Activated CD4-positive, alpha-beta T cell treated with anti-CD3 and anti-CD28 coated beads, Interleukin-2, amount 10 ng/mL, durations not matched to agents 7 days and 5 days (primary cell): ENCODE results near the gene GLRX2. TPM values are rescaled to one million over a fixed set of nuclear protein-coding genes. Genes with fewer than 3 reads are reported as not detected.
A peak's percentile ranks its signal among the peaks of the same experiment; 100 is the strongest.
"Not testable (repeated sequence)": the region's sequence is repeated elsewhere in the genome, so short reads cannot be mapped to it uniquely, and the experiment has no call there.

Experiments used
- CTCF ChIA-PET: fragments of 350-600 bp; sonication (Branson Sonifier 250); formaldehyde crosslinking; loops from one replicate; lab custom pipeline; 2021; ENCODE audit warnings: antibody characterized with exemption; lab: Charles Lee
- POLR2A ChIA-PET: fragments of 350-600 bp; sonication (Branson Sonifier 250); formaldehyde crosslinking; loops from one replicate; lab custom pipeline; 2021; ENCODE audit warnings: antibody characterized with exemption; lab: Charles Lee
- DNase-seq: peaks from one replicate; pipeline ENCODE4 v3.0.0-alpha.2; 2020
- H3K27ac Mint-ChIP-seq: one replicate; pipeline ENCODE4 v1.8.0; 2021; ENCODE audit warnings: mild to moderate bottlenecking, moderate library complexity, mixed read lengths
- H3K27me3 Mint-ChIP-seq: one replicate; pipeline ENCODE4 v1.8.0; 2021; ENCODE audit warnings: mixed read lengths
- H3K36me3 Mint-ChIP-seq: one replicate; pipeline ENCODE4 v1.8.0; 2021; ENCODE audit warnings: low read depth, mixed read lengths
- H3K4me1 Mint-ChIP-seq: one replicate; pipeline ENCODE4 v1.8.0; 2021; ENCODE audit warnings: mixed read lengths
- H3K4me3 Mint-ChIP-seq: one replicate; pipeline ENCODE4 v1.8.0; 2021; ENCODE audit warnings: mild to moderate bottlenecking, moderate library complexity, mixed read lengths
- H3K9me3 Mint-ChIP-seq: one replicate; pipeline ENCODE4 v1.8.0; 2021; ENCODE audit warnings: mixed read lengths
- microRNA-seq: library from miRNA; unstranded; fragments of <30 nt; microRNA quantifications from one replicate; pipeline ENCODE4 v1.2.0, GENCODE V29; 2021; ENCODE audit warnings: borderline microRNAs expressed, borderline replicate concordance
- total RNA-seq, 2 experiments: library from RNA; stranded (reverse); gene quantifications; one replicate each; pipeline ENCODE4 v1.2.3, GENCODE V29; 2021

GLRX2 gene
- total RNA-seq, 2 experiments from 2014 or later = 18.7 to 19.5 TPM

DNA sequence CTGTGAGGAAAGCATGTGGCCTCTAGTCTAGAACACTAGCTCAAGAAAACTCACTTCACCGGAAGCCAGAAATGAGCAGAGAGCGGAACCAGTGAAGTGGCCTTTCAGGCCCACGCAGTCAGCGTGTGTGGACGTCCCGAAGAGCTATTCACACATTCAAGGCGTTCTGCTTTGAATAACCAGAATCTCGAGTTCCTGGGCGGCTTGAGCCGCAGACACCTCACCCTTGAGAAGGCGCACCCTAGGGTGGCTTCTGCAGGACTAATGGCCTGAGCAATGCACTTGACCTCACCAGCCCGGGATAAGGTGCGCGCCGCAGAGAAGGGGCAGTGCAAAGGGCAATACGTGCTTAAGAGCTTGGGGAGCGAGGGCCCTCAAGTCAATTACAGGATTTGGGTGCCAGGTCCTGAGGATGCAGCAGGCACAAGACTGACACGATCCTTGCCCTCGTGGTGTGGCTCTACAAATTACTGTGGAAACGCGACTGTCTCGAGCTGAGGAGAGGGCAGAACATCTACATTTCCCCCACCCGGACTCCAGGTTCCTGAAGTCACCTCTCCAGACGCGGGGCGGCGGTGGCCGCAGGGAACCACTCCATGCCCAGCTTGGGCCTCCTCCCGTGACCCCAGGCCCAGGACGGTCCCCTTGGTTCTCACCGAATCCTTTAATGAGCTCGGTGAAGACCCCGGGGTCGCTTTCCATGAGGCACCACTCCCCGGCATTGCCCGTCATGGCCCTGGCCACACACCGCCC, 46.5 kb downstream of the GLRX2 start:
- Mint-ChIP-seq H3K27me3 (no peaks in the 10 kb centered on the region), H3K4me1 (peaks cover 56% of the 10 kb centered on the region)

GRCh38 chr1:193054169-193054675, 51.0 kb downstream of the GLRX2 start:
- H3K36me3 Mint-ChIP-seq = peaks cover 18% of the 10 kb centered on the region
- no peaks in the 10 kb centered on the region for H3K9me3 Mint-ChIP-seq
- H3K4me3 Mint-ChIP-seq = no peak overlapping the region
- POLR2A ChIA-PET = no interaction called here
- peaks cover 36% of the 10 kb centered on the region for H3K4me1 Mint-ChIP-seq
- no peaks in the 10 kb centered on the region for H3K27me3 Mint-ChIP-seq
- CTCF ChIA-PET = no interaction called here
- H3K27ac Mint-ChIP-seq = no peak overlapping the region
- no peak for DNase-seq

More for the DNA sequence above, 46.5 kb downstream of the GLRX2 start:
- Mint-ChIP-seq H3K4me3 (peak overlapping the region; percentile 100), H3K27ac (peak overlapping the region; percentile 100), H3K36me3 (peaks cover 24% of the 10 kb centered on the region), H3K9me3 (no peaks in the 10 kb centered on the region)
- POLR2A ChIA-PET = interaction anchor here (1.2 kb wide), 1 partner anchor 249 kb away, joined by 3 read pairs; no protein-coding TSS in a partner anchor
- CTCF ChIA-PET = interaction anchor here (0.5 to 2.0 kb wide), 20 partner anchors 8 to 584 kb away, joined by 3 to 10 read pairs (median 3); partner anchors contain the start of genes CDC73 and GLRX2
- peak; percentile 63 for DNase-seq

- H3K27me3 Mint-ChIP-seq, POLR2A ChIA-PET, DNase-seq, H3K9me3 Mint-ChIP-seq, H3K4me3 Mint-ChIP-seq, H3K4me1 Mint-ChIP-seq, H3K27ac Mint-ChIP-seq: not testable (repeated sequence)
- CTCF ChIA-PET = interaction anchor here (3.2 kb wide), 1 partner anchor 10 kb away, joined by 10 read pairs; the partner anchor contains the start of genes RO60 and UCHL5
- peaks cover 23% of the 10 kb centered on the region for H3K36me3 Mint-ChIP-seq
Observed at GRCh38 chr1:193048913-193049312, 56.3 kb downstream of the GLRX2 start.

Small RNAs within 50 kb of the gene (microRNA-seq; reads per million reads assigned to microRNA genes)
- gene MIR1278 = 0.63 reads per million

Other genes with a start within 250 kb of the GLRX2 start
- gene UCHL5, start 46.1 kb downstream of the GLRX2 start, total RNA-seq = 10 to 100 TPM; 47.7 to 58.9 TPM
- gene RO60, start 45.8 kb downstream of the GLRX2 start, total RNA-seq = 10 to 100 TPM; 51.5 to 60.2 TPM
- gene CDC73, start 16.6 kb upstream of the GLRX2 start, total RNA-seq = 10 to 100 TPM; 53.9 to 66.2 TPM
- 1 to 10 TPM; 1.3 TPM for gene B3GALT2, start 81.2 kb upstream of the GLRX2 start, total RNA-seq